HTR-8/SVneo (cell line): ENCODE measurements around the gene STK16.
A peak's percentile ranks its signal among the peaks of the same experiment; 100 is the strongest.

ENCODE experiments used
- DNase-seq: peaks from one replicate; pipeline ENCODE4 v3.0.0; 2011; ENCODE audit warnings: low spot score, mixed read lengths; ENCODE audit not compliant: insufficient read length
- FAIRE-seq: peaks from 2 replicates; lab custom pipeline; 2011; peaks lifted over from hg19 to GRCh38; lab: Jason Lieb, UNC

Gene STK16

GRCh38 chr2:219296631-219297391 lies 51.5 kb downstream of the STK16 start:
- FAIRE-seq = no peak

DNA sequence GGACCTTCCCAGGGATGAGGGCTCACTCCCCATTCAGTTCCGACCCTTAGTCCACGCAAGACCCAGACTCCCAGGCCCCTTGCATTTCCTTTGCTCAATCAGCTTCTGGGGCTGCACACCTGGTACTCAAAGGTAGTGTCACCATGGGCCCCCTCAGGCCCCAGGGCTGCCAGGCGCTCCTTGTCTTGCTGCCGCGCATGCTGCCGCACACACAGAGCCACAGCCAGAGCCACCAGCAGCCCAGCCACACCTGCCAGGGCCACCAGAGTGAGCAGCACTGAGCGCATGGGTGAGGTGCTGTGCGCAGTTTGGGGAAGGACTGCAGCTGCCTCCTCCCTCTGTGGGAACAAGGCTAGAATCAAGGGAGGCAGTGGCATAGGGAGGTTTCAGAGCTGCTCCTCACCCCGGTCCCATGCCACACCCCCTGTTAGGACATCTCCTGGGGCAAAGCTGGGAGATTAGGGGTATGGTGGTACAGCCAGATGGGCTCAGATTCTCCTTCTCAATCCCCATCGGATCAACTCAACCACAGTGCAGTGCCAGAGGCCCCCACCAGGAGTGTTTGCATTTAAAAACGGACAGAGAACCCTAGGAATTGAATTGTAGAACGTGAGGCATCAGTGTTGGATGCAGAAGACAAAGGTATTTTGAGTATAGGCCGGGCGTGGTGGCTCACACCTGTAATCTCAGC lies 52.6 kb downstream of the STK16 start:
- FAIRE-seq = no peak
- no peak for DNase-seq

More at GRCh38 chr2:219296631-219297391, 51.5 kb downstream of the STK16 start:
- DNase-seq = no peak

GRCh38 chr2:219298759-219299371 lies 53.6 kb downstream of the STK16 start:
- DNase-seq (peak; percentile 90), FAIRE-seq (peak; percentile 55)

DNA sequence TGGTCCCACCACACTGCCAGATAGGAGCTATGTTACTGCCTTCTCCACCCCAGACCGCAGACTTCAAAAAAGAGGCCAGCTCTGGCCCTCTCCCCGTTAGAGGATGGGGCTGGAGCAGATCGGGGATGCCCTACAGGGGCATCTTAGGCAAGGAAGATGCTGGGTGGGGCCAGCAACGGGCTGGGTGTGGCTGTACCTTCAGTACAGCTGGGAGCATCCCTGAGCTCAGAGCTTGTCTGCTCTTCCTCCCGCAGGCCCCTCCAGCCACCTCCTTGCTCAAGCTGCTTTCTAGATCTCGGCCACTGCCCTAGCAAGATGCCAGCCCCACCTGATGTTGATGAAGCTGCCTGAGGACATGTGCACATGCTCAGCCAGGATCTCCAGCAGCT lies 54.1 kb downstream of the STK16 start:
- DNase-seq (no peak), FAIRE-seq (no peak)
